Measurements from ENCODE around the gene FGF12. TPM values are rescaled to one million over a fixed set of nuclear protein-coding genes. Genes with fewer than 3 reads are reported as not detected.

FGF12 gene
- polyA plus RNA-seq, 4 donors = 4.6 to 12.8 (median 9.1) TPM

DNA sequence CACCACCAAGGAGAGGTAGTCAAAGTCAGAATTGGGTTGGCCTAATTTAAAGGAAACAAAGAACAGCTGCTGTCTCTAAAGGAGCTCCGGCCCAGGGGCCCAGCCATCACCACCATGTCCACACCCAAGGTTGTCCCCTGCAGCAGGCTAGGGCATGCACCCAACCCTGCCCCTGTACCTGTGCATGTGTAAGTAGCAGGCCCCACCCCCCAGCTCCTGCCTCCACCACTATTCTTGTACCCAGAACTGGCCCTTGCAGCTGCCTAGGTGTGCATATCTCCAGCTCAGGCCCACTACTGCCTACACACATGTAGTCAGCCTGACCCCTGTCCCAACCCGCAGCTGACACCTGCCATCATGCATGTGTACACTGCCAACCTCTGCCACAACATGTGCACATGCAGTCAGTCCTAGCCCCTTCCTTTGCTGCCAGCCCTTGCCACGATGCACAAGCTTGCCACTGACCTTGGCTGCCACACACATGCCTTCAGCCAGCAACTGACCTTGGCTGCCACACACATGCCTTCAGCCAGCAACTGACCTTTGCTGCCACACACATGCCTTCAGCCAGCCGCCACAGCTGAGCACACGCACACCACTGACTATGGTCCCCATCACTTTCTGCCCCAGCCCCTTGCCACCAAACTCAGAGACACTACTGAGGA is 39.7 kb downstream of the FGF12 start:
- DNase-seq (ENCODE audit: low read depth in 4 of 4, low spot score in 3 of 4) = no peak

DNA sequence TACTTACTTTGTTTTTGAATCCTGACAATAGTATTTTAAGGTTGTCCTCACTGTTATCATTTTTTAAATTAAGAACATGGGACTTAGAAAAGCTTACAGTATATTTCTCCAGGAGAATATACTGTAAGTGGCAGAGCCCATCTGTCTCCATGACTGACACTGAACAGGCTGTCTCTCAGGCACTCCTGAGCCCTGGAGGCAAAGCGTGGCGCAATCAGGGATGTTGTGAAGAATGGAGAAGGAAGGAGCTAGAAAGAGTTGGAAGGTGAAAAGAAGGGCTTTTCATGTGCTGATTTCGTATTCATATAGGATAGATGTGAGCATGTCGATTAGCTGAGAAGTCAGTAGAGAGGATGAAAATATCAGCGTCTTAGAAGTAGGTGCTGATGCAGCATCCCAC is 41.5 kb downstream of the FGF12 start:
- DNase-seq (ENCODE audit: low read depth in 4 of 4, low spot score in 3 of 4) = no peak

DNA sequence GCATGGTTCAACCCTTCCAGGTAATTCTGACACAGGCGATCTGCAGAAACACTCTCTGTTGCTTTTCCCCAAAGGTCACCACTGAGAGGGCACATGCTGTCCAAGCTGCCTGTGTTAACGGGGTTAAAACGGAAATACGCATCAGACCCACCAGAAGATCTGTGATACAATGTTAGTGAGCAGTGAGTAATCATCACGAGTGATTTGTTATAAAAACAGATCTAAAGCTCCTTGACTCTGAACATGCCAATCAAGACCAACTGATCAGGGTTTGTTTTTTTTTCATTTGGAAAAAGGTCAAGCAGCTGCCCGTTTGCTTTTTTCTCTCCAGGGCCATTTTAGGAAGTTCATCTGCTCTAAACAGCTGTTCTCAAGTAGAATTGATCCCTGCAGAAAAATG is 43.2 kb downstream of the FGF12 start:
- no peak for DNase-seq (ENCODE audit: low read depth in 4 of 4, low spot score in 3 of 4)

DNA sequence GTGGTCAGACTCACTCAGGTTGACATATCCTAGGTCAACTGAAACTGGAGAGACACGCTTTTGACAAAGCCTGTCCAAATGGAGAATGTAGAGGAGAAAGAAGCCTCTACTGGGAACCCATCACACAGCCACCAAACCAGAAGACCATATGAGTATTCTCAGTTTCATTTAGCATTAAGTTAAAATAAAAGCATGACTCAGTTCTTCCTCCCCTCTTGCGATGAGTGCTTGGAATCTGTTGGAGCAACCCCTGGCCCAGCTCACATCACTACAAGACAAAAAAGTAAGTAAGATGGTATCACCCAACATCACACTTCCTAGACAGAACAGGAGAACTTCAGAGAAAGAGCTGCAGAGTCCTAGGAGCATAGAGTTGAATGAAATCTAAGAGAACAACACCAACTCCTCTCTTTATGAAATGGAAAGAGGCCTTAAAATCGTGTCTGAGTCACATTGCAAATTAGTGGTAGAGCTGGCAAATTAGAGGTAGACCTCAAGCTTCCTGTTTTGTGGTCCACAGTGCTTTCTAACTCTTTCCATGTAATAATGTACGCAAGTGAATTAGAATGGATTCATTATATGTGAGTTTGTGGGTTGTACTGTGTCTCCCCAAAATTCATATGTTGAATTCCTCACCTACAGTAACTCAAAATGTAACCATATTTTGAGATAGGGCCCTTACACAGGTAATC is 51.2 kb downstream of the FGF12 start:
- no peak for DNase-seq (ENCODE audit: low read depth in 4 of 4, low spot score in 3 of 4)

DNA sequence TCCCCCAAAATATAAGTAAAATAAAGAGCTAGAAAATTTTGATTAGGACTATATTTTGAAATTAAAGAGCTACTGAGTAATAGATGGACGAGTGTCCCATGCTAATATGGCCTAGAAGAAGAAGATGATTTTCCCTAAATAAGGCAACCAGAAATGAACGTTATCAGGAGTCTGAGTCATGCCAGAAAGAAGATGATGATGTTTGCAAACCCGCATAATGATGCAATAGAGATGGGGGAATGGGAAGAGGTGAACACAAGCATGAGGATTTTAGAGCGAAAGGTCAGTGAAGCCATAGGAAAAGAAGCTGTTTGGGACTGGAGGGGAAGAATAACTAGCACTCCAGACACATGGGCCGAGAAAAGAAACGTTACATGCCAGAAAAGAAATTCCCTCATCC is 71.7 kb downstream of the FGF12 start:
- no peak for DNase-seq (ENCODE audit: low read depth in 4 of 4, low spot score in 3 of 4)

DNA sequence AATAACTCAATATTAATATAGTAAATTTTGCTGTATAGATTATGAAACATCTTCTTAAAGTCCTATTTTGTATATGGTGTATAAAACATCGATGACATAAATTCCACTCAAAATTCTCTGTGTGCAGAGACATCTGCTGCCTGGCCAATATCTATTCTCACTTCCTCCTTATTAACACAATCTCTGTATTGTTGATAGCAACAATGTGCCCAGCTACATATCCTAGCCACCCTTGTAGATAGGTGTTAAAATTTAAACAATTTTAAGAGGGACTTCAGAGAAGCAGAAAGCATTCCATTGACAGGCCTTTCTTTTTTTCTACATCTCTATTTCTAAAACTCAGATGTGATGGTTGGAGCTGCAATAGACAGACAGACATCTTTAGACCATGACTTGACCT is 72.3 kb downstream of the FGF12 start:
- no peak for DNase-seq (ENCODE audit: low read depth in 4 of 4, low spot score in 3 of 4)

DNA sequence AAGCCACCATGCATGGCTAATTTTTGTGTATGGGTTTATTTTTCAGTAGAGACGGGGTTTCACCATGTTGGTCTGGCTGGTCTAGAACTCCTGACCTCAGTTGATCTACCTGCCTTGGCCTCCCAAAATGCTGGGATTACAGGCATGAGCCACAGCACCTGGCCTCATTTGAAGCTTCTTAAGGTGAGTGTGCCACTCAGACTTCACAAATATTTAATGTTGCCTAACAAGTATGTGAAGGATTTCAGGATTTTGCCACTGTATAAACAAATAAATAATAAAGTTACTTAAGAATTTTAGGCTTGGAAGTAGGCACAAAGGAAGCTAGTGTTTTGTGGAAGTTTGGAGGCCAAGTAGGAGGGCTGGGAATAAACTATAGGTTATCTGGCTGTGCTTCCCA is 73.5 kb downstream of the FGF12 start:
- DNase-seq (ENCODE audit: low read depth in 4 of 4, low spot score in 3 of 4) = no peak

DNA sequence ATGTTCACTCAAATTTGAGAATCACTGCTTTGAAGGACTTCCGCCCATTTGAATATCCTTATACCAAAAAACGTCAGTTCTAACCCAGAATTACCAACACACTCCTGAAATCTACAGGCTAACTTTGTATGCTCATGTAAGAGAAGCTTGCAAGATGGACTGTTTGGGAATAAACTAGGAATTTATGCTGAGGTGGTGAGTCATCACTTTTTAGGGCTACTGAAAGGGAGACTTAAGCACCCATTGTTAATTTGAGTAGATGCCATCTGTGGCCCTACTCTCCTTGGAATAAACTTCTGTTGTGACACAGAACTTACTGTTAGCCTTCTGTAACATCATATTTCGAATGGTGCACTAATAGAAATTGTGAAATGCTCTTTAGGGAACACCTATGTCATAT is 74.6 kb downstream of the FGF12 start:
- DNase-seq (ENCODE audit: low read depth in 4 of 4, low spot score in 3 of 4) = no peak

DNA sequence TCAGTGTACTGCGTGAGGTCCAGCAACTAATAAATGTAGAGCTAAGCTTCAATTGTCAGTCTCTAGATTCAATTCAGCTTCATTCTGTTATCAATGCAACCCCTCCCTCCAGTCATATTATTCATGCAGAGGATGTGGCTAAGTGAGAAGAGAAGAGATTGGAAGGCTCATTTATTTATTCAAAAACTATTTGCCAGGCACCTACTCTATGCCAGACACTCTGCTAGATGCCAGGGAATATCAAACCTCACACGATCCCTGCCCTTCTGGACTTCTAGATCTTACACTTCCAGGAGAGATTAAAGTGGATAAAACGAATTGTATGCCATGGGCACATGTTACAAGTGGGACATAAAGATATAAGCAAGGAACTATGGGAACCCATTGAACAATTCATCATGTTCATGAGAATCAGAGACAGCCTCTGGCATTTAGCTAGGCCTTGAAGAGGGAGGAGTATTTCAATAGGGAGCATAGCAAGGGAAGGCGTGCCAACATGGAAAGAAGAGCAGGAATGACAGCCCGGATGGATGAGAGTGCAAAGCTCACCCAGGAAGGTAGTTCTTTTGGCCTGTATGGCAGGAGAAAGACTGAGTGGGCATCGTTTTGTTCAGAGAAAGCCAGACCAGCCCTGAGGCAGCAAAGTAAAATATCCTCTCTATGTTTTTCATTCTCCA is 75.4 kb downstream of the FGF12 start:
- DNase-seq (ENCODE audit: low read depth in 4 of 4, low spot score in 3 of 4) = no peak

DNA sequence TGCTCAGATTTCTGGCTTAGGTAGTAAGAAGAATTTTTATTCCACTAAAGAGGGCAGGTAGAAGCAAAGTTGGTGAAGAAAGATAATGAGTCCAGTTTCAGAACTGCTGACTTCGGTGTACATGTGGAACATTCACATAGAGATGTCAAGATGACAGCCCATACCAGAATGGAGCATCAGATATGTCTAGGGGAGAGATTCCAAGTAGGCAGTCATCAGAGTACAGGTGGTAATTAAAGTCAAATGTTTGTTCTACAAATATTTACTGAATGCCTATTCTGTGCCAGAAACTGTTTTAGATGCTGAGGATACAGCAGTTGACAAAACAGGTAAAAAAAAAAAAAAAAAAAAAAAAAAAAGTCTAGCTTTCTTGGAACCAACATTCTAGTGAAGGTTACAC is 81.9 kb downstream of the FGF12 start:
- DNase-seq (ENCODE audit: low read depth in 4 of 4, low spot score in 3 of 4) = no peak

DNA sequence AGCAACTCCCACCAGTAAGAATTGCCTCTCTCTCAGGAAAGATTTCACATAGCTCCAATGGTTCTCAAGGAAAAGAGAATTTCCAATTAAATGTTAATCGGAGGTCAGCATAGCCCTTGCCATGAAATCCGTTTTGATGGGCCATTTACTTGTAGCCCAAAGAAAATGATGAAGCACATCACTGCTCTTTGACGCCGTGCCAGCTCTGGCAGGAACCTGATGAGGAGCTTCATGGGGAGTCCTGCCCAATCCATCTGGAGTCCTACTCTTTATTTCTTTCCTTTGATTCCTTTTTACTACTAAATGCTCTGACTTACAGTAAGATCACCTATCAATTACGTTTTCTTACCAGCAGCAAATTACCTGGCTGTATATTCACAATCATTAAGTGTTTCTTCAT is 84.7 kb downstream of the FGF12 start:
- DNase-seq (ENCODE audit: low read depth in 4 of 4, low spot score in 3 of 4) = no peak

DNA sequence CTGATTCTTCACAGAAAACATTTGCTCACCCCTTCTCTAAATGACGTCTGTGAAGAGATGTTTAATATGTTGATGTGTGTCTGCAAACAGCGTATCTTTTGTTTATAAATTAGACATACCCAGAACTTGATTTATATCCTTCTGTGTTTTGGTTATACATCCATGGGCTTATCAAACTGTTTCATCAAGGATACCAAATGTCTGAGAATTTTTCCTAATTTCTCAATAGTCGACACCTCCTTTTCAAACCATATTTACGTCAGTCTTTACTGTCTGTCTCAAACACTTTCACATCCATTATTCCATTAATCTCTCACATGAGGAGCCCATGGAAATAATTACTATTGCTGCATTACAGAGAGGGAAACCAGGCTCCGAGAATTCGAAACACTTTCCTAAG is 85.4 kb downstream of the FGF12 start:
- DNase-seq (ENCODE audit: low read depth in 4 of 4, low spot score in 3 of 4) = no peak

DNA sequence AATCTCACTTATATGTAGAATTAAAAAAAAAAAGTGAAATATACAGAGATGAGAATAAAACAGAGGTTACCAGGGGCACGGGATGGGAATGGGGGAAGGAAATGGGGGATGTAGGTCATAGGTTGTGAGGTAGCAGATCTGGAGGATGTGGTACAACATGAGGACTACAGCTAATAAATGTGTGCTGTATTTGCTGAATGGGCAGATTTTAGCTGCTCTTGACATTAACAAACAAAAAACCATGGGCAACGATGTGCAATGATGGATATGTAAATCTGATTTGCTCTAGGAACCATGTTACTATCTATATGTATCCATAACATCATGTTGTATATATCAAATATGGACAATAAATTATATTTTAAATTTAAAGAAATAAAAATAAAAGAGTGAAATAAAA is 87.4 kb downstream of the FGF12 start:
- DNase-seq (ENCODE audit: low read depth in 4 of 4, low spot score in 3 of 4) = no peak

DNA sequence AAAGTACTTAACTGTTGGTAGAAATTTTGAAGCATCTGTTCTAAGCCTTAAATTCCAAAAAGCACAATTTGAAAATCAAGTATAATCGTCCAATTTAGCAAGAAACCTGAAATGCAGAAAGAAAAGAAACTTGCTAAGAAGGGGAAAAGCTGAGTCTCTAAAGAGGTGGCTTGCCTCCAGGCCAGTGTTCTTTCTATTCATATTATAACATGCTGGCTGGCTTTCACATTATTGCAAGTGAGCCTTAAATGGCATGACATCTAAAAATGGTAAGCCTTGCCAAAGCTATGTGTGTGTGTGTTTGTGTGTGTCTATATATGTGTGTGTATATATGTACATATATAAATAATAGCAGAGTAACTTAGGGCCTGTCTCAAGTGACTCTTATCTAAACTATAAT is 89.5 kb downstream of the FGF12 start:
- DNase-seq (ENCODE audit: low read depth in 4 of 4, low spot score in 3 of 4) = no peak

DNA sequence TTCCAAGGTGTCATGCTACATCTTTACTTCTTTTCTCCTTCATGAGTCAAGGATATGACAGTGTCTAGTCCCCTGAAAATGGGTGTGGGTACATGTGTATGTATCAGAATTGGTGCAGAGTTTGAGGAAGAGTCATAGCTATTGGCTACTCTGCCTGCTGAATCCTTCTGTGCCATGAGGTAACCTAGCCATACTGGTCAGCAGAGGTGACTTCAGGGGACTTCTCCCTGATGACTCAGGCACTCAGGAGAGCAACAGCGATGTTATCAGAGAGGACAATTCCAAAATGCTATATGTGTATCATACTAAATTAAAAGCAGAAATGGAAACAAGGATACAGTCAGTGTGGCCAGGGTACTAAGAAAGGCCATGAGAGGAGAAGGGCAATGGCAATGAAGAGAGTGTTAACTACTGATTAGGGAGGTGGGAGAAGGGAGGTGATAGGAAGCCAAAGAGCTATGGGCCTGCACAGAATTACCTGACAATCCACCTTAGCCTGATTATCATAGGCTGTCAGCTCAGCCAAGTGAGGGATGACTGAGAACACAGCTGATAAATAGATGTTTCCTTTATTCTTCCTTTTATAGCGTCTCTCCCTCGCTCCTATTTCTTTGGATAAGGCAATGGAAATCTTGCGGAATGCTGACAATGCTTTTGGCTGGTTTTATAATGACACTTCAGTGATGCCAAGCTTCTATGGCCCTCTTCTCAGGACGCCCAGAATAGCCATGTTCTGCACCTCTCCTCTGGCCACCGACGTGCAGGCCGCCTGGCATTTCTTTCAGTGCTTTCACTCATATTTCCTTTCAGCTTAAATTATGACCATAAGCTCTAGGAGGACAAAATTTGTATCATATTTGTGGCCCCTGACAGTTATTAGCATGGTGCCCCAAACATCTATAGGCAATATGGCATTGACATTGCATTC is 90.6 kb downstream of the FGF12 start:
- no peak for DNase-seq (ENCODE audit: low read depth in 4 of 4, low spot score in 3 of 4)

DNA sequence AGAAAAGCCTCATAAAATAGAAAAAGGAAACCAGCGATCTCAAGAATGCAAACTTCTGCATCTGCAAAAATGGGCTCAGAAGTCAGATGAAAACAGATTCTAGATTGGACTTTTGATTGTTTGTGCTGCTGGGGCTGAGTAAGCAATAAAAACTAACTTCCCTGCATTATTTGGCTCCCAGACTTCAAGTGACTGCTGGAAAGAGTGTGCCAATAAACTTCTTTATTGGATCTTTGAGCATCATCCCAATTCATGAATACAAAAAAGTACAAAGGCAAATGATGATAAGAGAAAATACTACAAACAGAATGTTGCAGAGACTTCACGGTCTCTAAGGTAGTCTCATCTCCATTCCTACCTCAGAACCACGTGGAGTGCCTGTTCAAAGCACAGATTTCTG is 97.9 kb downstream of the FGF12 start:
- DNase-seq (ENCODE audit: low read depth in 4 of 4, low spot score in 3 of 4) = no peak

DNA sequence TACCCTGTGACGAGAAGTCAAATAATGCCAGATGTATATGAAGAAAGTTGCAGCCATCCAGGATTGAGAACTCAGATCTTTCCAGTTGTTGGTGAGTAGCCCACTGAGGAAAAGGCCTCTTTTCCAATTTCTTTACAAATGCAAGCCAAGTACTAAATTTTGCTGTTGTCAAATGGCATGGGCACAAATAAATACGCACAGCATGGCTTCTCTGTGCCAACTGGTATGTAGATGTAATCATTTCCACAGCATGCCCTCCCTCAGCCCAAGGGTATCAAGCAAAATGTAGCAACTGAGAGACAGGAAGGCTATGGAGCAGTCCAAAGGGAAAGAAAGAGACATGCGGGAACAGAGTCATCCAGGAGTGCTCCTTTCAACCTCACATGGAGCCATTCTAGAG is 105.4 kb downstream of the FGF12 start:
- DNase-seq (ENCODE audit: low read depth in 4 of 4, low spot score in 3 of 4) = no peak

DNA sequence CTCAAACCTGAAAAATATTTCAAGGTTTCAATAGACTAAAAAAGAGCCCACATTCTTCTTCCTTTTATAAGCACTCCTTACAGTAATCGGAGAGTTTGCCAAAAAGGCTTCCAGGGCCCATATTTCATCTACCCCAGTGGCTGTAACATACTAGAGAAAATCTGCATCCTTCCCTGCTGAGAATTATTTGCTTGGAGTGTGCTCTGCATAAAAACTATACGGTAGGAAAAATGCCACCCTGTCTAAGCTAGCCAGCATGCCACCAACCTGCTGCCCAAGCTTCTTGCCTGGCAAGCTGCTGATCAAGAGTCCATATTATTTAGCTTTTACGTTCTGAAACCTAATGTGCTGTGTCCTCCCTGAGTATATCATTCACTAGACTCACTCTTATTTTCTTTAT is 107.1 kb downstream of the FGF12 start:
- DNase-seq (ENCODE audit: low read depth in 4 of 4, low spot score in 3 of 4) = no peak

DNA sequence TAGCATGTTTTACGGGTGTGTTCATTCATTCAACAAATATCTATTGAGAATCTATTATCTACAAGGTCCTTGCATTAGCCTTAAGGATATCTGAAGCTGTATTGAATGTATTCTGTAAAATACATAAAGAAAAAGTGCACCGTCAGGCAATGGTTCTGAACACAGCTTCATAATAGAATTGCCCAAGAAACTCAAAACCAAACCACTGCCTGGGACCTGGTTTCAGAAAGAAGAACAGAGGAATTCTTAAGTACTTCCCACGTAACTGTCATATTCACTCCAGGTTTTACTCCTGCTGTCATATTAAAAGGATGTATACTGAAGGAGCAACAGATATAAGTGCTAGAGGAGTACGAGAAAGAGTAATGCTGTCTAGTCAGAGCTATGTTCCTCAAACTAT is 115.9 kb downstream of the FGF12 start:
- DNase-seq (ENCODE audit: low read depth in 4 of 4, low spot score in 3 of 4) = no peak

DNA sequence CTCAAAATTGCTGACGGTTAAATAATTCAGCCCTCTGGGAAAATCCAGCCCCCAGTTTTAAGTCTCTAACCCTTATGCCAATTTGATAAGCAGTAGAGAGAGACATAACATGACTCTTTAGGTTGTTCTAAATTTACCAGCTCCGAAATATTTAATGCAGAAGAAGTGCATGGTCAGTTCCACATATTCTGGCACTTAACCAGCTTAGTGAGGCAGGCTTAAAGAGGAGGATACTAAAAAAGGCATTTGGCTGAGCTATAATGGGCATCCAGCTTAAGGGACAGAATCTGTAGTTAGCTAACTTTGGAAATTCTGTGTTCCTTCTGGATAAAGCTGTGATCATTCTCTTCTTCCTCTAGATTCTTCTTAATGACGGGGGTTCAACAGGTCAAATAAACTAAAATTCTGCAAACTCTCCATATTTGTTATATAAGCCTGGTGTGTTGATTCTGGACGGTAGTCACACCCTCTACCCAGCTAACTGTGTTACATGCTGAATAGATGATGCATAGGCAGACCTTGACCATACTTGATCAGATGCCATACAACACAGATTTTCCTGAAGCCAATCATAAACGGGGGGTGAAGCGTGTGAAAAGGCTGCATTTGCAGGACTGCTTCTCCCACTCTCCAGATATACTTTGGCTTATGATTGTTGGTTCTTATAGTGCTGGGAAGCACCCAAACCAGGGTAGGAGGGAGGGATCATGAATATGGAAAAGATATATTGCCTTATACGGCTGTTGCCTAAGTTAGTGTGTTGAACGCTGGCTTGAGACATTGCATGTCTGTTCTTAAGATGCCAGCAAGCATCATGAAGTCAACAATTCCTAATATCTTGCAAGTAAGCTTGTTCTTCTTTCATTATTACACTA is 118.4 kb downstream of the FGF12 start:
- DNase-seq (ENCODE audit: low read depth in 4 of 4, low spot score in 3 of 4) = no peak
